Upper lobe of right lung (tissue), 1 donor: Measurements from ENCODE around the gene MEGF10. TPM values are rescaled to one million over a fixed set of nuclear protein-coding genes. Genes with fewer than 3 reads are reported as not detected.
"Not testable (repeated sequence)": the region's sequence is repeated elsewhere in the genome, so short reads cannot be mapped to it uniquely, and the experiment has no call there.

Experiments
- ATAC-seq: fragments of 200-7000 bp; cut with Tn5 transposase; one replicate; pipeline ENCODE4 v1.9.1; 2020; ENCODE audit warnings: mild to moderate bottlenecking, moderate library complexity
- DNase-seq: peaks from one replicate; pipeline ENCODE4 v3.0.0-alpha.2; 2020
- H3K27ac ChIP-seq: fragments of 200-600 bp; one replicate; pipeline ENCODE4 v1.8.0; 2022
- H3K27me3 ChIP-seq: fragments of 200-600 bp; one replicate; pipeline ENCODE4 v1.8.0; 2022; ENCODE audit warnings: mild to moderate bottlenecking
- H3K36me3 ChIP-seq: fragments of 200-600 bp; one replicate; pipeline ENCODE4 v1.8.0; 2022
- H3K4me1 ChIP-seq: fragments of 200-600 bp; one replicate; pipeline ENCODE4 v1.8.0; 2022
- H3K4me3 ChIP-seq: fragments of 200-600 bp; one replicate; pipeline ENCODE4 v1.8.0; 2022; ENCODE audit warnings: mild to moderate bottlenecking
- H3K9me3 ChIP-seq: fragments of 200-600 bp; one replicate; pipeline ENCODE4 v1.8.0; 2022
- CTCF ChIP-seq: fragments of 200-600 bp; IDR thresholded peaks from one replicate; pipeline ENCODE4 v1.8.0; 2022; ENCODE audit warnings: antibody characterized with exemption
- intact Hi-C: fragments of 100-400 bp; cut with DNase I; formaldehyde crosslinking; loops from one replicate; pipeline ENCODE4 v1.11.0; 2022
- total RNA-seq: library from RNA; stranded (reverse); fragmentation: NEBNext Ultra II Directional; extraction: Animal tissue kit (Norgen Biotek cat#: 25700); gene quantifications from one replicate; pipeline ENCODE4 v1.2.1, GENCODE V29; 2021
- donor health status: DM: no; HTN: yes; CAD: no; lungs with severe emphysema.

The MEGF10 gene
- total RNA-seq, 1 donor from 2014 or later, result 0.26 TPM

DNA sequence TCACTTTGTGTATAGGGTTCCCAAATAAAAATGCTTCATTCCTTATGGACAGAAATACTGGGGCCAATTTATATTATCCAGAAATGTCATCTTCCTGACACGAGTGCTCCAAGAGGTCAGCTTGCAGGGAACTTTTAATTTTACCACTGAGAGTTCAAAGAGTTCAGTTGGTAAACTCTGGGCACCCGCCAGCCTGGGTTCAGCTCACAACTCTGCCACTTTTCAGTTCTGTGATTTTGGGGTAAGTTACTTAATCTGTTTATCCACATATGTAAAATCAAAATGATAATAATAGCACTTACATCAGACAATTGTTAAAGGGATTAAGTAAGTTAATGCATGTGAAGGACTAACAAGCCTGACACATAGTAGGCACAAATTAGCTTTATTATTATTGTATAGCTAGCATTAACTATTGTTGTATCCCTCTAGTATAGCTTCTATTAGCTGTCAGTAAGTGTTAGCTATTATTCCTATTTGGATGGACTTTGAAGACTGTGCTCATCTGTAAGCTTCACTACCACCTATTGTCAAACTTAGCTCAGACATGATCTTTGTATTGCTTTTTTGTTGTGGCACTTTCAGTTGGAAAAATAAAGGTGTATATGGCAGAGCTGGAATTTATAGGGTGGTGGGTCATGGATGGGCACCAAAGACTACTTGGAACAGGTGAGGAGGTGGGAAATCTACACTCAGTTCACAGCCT lies 1.6 kb downstream of the MEGF10 start:
- no peak overlapping the region for H3K27ac ChIP-seq
- H3K4me3 ChIP-seq, result no peak overlapping the region
- peaks cover 30% of the 10 kb centered on the region for H3K27me3 ChIP-seq
- ATAC-seq (no peak), DNase-seq (no peak)
- intact Hi-C loops, result no loop called here
- no peaks in the 10 kb centered on the region for H3K4me1 ChIP-seq
- no peaks in the 10 kb centered on the region for H3K9me3 ChIP-seq
- no peaks in the 10 kb centered on the region for H3K36me3 ChIP-seq
- no peak for TF ChIP-seq CTCF

GRCh38 chr5:127293373-127293772 lies 2.8 kb downstream of the MEGF10 start:
- no peaks in the 10 kb centered on the region for H3K9me3 ChIP-seq
- no peaks in the 10 kb centered on the region for H3K4me1 ChIP-seq
- H3K36me3 ChIP-seq, result no peaks in the 10 kb centered on the region
- ATAC-seq (no peak), DNase-seq (no peak)
- TF ChIP-seq CTCF, result no peak
- H3K4me3 ChIP-seq, result no peak overlapping the region
- no peak overlapping the region for H3K27ac ChIP-seq
- intact Hi-C loops, result no loop called here
- peaks cover 30% of the 10 kb centered on the region for H3K27me3 ChIP-seq

- Histone ChIP-seq H3K27me3 (peaks cover 30% of the 10 kb centered on the region), H3K4me3 (no peak overlapping the region), H3K9me3 (no peaks in the 10 kb centered on the region), H3K36me3 (no peaks in the 10 kb centered on the region), H3K4me1 (no peaks in the 10 kb centered on the region), H3K27ac (no peak overlapping the region)
- ATAC-seq, result no peak
- no peak for TF ChIP-seq CTCF
- intact Hi-C loops, result no loop called here
- no peak for DNase-seq
Measured at GRCh38 chr5:127294829-127295228, 4.2 kb downstream of the MEGF10 start.

- no peaks in the 10 kb centered on the region for H3K36me3 ChIP-seq
- ATAC-seq, result no peak
- no peaks in the 10 kb centered on the region for H3K9me3 ChIP-seq
- no peak for TF ChIP-seq CTCF
- peaks cover 24% of the 10 kb centered on the region for H3K27me3 ChIP-seq
- H3K27ac ChIP-seq, result no peak overlapping the region
- H3K4me3 ChIP-seq, result no peak overlapping the region
- H3K4me1 ChIP-seq, result no peaks in the 10 kb centered on the region
- no peak for DNase-seq
- intact Hi-C loops, result no loop called here
Measured at GRCh38 chr5:127295454-127295853, 4.9 kb downstream of the MEGF10 start.

DNA sequence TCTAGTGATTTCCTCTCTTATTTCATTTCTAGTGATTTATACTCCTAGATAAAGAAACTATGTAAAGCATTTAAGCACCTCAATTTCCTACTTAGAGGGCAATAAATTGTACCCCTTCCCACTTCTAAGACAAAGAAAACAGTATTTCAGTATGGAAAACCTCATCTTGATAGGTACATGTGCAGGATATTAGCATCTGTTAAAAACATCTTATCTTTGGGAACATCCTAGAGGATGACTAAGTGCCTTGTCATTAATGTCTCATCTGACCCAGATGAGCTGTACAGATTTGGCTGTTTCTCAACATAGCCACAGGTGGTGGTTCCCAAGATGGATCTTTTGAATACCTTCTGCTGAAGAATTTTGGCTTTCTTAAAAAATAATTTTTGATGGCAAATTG lies 5.7 kb downstream of the MEGF10 start:
- TF ChIP-seq CTCF, result no peak
- no peaks in the 10 kb centered on the region for H3K4me1 ChIP-seq
- no peaks in the 10 kb centered on the region for H3K9me3 ChIP-seq
- intact Hi-C loops, result no loop called here
- H3K4me3 ChIP-seq, result no peak overlapping the region
- DNase-seq (no peak), ATAC-seq (no peak)
- H3K27ac ChIP-seq, result no peak overlapping the region
- H3K27me3 ChIP-seq, result peaks cover 16% of the 10 kb centered on the region
- no peaks in the 10 kb centered on the region for H3K36me3 ChIP-seq

DNA sequence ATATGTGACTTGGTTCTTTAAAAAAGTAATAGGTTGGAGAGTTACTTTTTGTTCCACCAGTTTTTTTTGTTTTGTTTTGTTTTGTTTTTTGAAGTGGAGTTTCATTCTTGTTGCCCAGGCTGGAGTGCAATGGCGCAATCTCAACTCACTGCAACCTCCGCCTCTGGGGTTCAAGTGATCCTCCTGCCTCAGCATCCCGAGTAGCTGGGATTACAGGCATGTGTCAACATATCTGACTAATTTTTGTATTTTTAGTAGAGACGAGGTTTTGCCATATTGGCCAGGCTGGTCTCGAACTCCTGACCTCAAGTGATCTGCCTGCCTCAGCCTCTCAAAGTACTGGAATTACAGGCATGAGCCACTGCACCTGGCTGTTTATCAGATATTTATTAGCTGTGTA lies 6.3 kb downstream of the MEGF10 start:
- H3K27ac ChIP-seq, H3K4me3 ChIP-seq, H3K4me1 ChIP-seq, intact Hi-C loops, DNase-seq, ATAC-seq, H3K9me3 ChIP-seq, H3K36me3 ChIP-seq: not testable (repeated sequence)
- peaks cover 12% of the 10 kb centered on the region for H3K27me3 ChIP-seq
